Neuronal stem cell (in vitro differentiated cells): ENCODE data around the gene RGS6.

Experiments used
- DNase-seq: peaks from one replicate; pipeline ENCODE4 v3.0.0-alpha.2; 2013; ENCODE audit warnings: low spot score
- H2AFZ ChIP-seq: one replicate; pipeline ENCODE4 v1.6.1; 2013; ENCODE audit warnings: mild to moderate bottlenecking, low read length, inconsistent platforms
- H2AK5ac ChIP-seq: 2 replicates; pipeline ENCODE4 v1.6.1; 2013; ENCODE audit warnings: low read depth, mild to moderate bottlenecking, inconsistent platforms, low read length, moderate library complexity, mixed read lengths
- H2BK120ac ChIP-seq: 2 replicates; pipeline ENCODE4 v1.6.1; 2013; ENCODE audit warnings: low read depth, mild to moderate bottlenecking, inconsistent platforms, low read length, moderate library complexity, mixed read lengths
- H2BK12ac ChIP-seq: one replicate; pipeline ENCODE4 v1.6.1; 2013; ENCODE audit warnings: low read length, inconsistent platforms
- H2BK15ac ChIP-seq: 2 replicates; pipeline ENCODE4 v1.6.1; 2013; ENCODE audit warnings: mild to moderate bottlenecking, low read length, inconsistent platforms, mixed read lengths
- H2BK5ac ChIP-seq: one replicate; pipeline ENCODE4 v1.6.1; 2013; ENCODE audit warnings: inconsistent platforms, mild to moderate bottlenecking, low read length, moderate library complexity
- H3K14ac ChIP-seq: one replicate; pipeline ENCODE4 v1.6.1; 2013; ENCODE audit warnings: low read length, inconsistent platforms
- H3K18ac ChIP-seq: 2 replicates; pipeline ENCODE4 v1.6.1; 2013; ENCODE audit warnings: low read length, inconsistent platforms
- H3K23ac ChIP-seq: 2 replicates; pipeline ENCODE4 v1.6.1; 2013; ENCODE audit warnings: low read depth, mild to moderate bottlenecking, mixed read lengths, low read length, inconsistent platforms; ENCODE audit not compliant: poor library complexity
- H3K27ac ChIP-seq: replicated peaks from 3 replicates; pipeline ENCODE4 v1.5.1; 2013; ENCODE audit warnings: low read length, inconsistent platforms
- H3K27me3 ChIP-seq, 3 experiments: 2 replicates each; pipeline ENCODE4 v1.6.1; 2013; ENCODE audit warnings: low read length in 3 of 3, mild to moderate bottlenecking in 2 of 3, inconsistent platforms in 1 of 3, low read depth in 1 of 3, mixed read lengths in 1 of 3, moderate library complexity in 1 of 3; ENCODE audit not compliant: control insufficient read depth in 3 of 3, insufficient read depth in 3 of 3
- H3K36me3 ChIP-seq, 2 donors: replicated peaks in 1 of 2; 2 replicates each; pipeline ENCODE4 v1.6.1; 2013; ENCODE audit warnings: low read length in 2 of 2; ENCODE audit not compliant: control insufficient read depth in 2 of 2, insufficient read depth in 2 of 2
- H3K4ac ChIP-seq: 2 replicates; pipeline ENCODE4 v1.6.1; 2013; ENCODE audit warnings: inconsistent platforms, mild to moderate bottlenecking, low read length, moderate library complexity
- H3K4me1 ChIP-seq, 2 donors: 1 replicate in 1 of 2; 2 replicates in 1 of 2; pipeline ENCODE4 v1.6.1; 2013; ENCODE audit warnings: low read length in 2 of 2, low read depth in 1 of 2; ENCODE audit not compliant: control insufficient read depth in 2 of 2, insufficient read depth in 1 of 2
- H3K4me2 ChIP-seq: one replicate; pipeline ENCODE4 v1.6.1; 2013; ENCODE audit warnings: mild to moderate bottlenecking, low read length, inconsistent platforms; ENCODE audit not compliant: insufficient read depth, poor library complexity, severe bottlenecking
- H3K4me3 ChIP-seq, 2 donors: 2 replicates each; pipeline ENCODE4 v1.5.1; 2013; ENCODE audit warnings: low read length in 2 of 2, mild to moderate bottlenecking in 2 of 2, inconsistent platforms in 1 of 2, moderate library complexity in 1 of 2
- H3K79me1 ChIP-seq: one replicate; pipeline ENCODE4 v1.6.1; 2013; ENCODE audit warnings: low read depth, mild to moderate bottlenecking, inconsistent platforms, low read length, moderate library complexity
- H3K9ac ChIP-seq: one replicate; pipeline ENCODE4 v1.6.1; 2013; ENCODE audit warnings: mild to moderate bottlenecking, low read depth, low read length, inconsistent platforms; ENCODE audit not compliant: poor library complexity
- H3K9me3 ChIP-seq, 2 donors: replicated peaks in 1 of 2; 2 replicates each; pipeline versions ENCODE3 to v1.6.1; 2013; ENCODE audit warnings: low read length in 2 of 2, mild to moderate bottlenecking in 2 of 2, inconsistent platforms in 1 of 2, low read depth in 1 of 2, mixed read lengths in 1 of 2, moderate library complexity in 1 of 2; ENCODE audit not compliant: control insufficient read depth in 2 of 2, insufficient read depth in 1 of 2
- H4K8ac ChIP-seq: one replicate; pipeline ENCODE4 v1.6.1; 2013; ENCODE audit warnings: low read depth, mild to moderate bottlenecking, inconsistent platforms, low read length, moderate library complexity
- H4K91ac ChIP-seq: one replicate; pipeline ENCODE4 v1.6.1; 2013; ENCODE audit warnings: low read length, low read depth, mild to moderate bottlenecking, inconsistent platforms; ENCODE audit not compliant: poor library complexity
- WGBS, 2 donors: extraction: QIAGEN DNeasy Blood & Tissue Kit; methylation state at CpG; one replicate each; pipeline ENCODE4 v1.1.7; 2013; ENCODE audit warnings: missing lambda C conversion rate in 2 of 2, mixed read lengths in 1 of 2; ENCODE audit not compliant: insufficient read length in 2 of 2, insufficient replicate concordance in 1 of 2; ENCODE audit errors: extremely low coverage in 2 of 2; 5-methylcytosine and 5-hydroxymethylcytosine counted together

The RGS6 gene

GRCh38 chr14:71956920-71957563 is 24.8 kb downstream of the RGS6 start:
- no CpG with 5 or more reads among the region's 3 CpGs for WGBS, 2 donors
- Histone ChIP-seq H3K23ac (no peak overlapping the region), H3K14ac (no peak overlapping the region)

DNA sequence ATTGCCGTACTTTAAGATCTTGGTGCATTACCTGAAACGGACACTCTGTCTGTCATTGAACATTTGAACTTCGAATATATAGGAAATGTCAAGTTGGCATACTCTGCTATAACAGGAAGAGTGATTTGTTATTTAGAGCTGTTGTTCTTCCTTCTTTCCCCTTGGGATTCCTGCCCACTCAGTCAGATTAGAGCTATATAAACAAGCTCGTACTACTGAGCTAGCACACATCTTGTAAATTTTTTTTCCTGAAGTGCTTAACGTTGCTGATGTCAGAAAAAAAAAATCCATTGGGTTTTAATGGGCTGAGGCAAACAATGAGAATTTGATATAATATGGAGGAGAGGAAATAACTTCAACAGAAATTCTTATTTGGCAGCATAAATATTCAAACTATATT is 26.8 kb downstream of the RGS6 start:
- no peaks in the 10 kb centered on the region for H3K4me1 ChIP-seq
- H2BK15ac ChIP-seq: no peak overlapping the region
- no peak overlapping the region for H3K27ac ChIP-seq
- H3K14ac ChIP-seq: no peak overlapping the region
- H2BK5ac ChIP-seq: no peak overlapping the region
- no peaks in the 10 kb centered on the region for H3K9me3 ChIP-seq
- no peaks in the 10 kb centered on the region for H3K27me3 ChIP-seq
- no peaks in the 10 kb centered on the region for H3K79me1 ChIP-seq
- no peak overlapping the region for H2BK120ac ChIP-seq
- H3K9ac ChIP-seq: no peak overlapping the region
- no peaks in the 10 kb centered on the region for H3K36me3 ChIP-seq
- H3K4me3 ChIP-seq: no peak overlapping the region
- H3K18ac ChIP-seq: no peak overlapping the region
- H3K4ac ChIP-seq: no peak overlapping the region
- no peak overlapping the region for H4K91ac ChIP-seq
- no peak overlapping the region for H3K23ac ChIP-seq
- no CpG with 5 or more reads among the region's 5 CpGs for WGBS, 2 donors
- no peak overlapping the region for H2AK5ac ChIP-seq
- H3K4me2 ChIP-seq: no peak overlapping the region
- no peak overlapping the region for H2BK12ac ChIP-seq
- no peak for DNase-seq
- no peak overlapping the region for H4K8ac ChIP-seq
- H2AFZ ChIP-seq: no peak overlapping the region

More at GRCh38 chr14:71956920-71957563, 24.8 kb downstream of the RGS6 start:
- Histone ChIP-seq H2BK5ac (no peak overlapping the region), H2BK15ac (no peak overlapping the region), H4K91ac (no peak overlapping the region), H3K36me3 (no peaks in the 10 kb centered on the region), H2AFZ (no peak overlapping the region), H3K18ac (no peak overlapping the region), H2AK5ac (no peak overlapping the region), H3K27ac (no peak overlapping the region), H3K4me2 (no peak overlapping the region), H2BK12ac (no peak overlapping the region), H3K4ac (no peak overlapping the region), H3K27me3 (no peaks in the 10 kb centered on the region), H3K4me1 (no peaks in the 10 kb centered on the region), H3K4me3 (no peak overlapping the region), H3K9me3 (no peaks in the 10 kb centered on the region), H2BK120ac (no peak overlapping the region), H3K79me1 (no peaks in the 10 kb centered on the region), H3K9ac (no peak overlapping the region), H4K8ac (no peak overlapping the region)
- DNase-seq: no peak

DNA sequence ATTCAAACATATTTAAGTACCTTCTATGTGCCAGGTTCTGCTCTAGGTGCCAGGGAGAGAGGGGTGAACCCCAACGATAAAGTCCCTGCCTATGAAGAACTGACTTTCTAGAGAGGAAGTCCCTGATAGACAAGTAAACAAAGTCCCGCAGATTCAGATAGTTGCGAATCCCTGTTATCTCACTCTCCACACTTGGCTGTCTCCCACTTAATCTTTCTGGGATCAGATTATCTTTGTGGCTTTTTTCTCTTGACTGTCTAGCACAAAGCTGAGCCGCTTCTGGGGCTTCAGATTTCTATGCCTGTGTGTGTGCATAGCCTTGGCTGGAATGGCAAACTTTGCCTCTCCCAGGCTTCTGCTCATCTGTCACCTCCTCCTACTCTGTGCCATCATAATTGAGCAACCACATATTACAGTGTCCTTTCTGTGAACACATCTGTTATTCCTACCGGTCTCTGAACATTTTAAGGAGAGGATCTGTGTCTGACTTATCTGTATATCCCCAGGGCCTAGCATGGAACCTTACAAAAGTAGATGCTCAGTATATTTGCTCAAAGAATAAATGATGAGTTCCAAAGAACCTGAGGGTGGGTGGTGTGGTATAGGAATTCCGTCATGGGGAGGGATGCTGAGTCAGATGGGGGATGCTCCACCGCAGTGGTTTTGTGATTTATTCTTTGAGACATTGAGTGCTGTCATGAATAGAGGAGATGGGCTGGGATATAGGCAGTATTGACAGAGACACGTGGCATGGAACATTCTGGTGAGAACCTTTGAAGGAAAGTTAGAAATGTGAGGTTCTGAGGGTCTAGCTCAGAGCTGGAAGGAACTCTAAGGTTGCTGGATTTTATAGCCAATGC is 28.5 kb downstream of the RGS6 start:
- no peak overlapping the region for H4K8ac ChIP-seq
- no peaks in the 10 kb centered on the region for H3K4me1 ChIP-seq
- H3K79me1 ChIP-seq: no peaks in the 10 kb centered on the region
- H3K27ac ChIP-seq: no peak overlapping the region
- no peak overlapping the region for H3K23ac ChIP-seq
- H3K27me3 ChIP-seq: no peaks in the 10 kb centered on the region
- H2BK12ac ChIP-seq: no peak overlapping the region
- no peaks in the 10 kb centered on the region for H3K36me3 ChIP-seq
- no peak overlapping the region for H3K4me2 ChIP-seq
- no peak overlapping the region for H3K14ac ChIP-seq
- DNase-seq: no peak
- H2AFZ ChIP-seq: no peak overlapping the region
- WGBS, 2 donors: no CpG with 5 or more reads among the region's 8 CpGs
- no peak overlapping the region for H2BK5ac ChIP-seq
- H2AK5ac ChIP-seq: no peak overlapping the region
- no peak overlapping the region for H3K4me3 ChIP-seq
- H3K4ac ChIP-seq: no peak overlapping the region
- no peak overlapping the region for H2BK15ac ChIP-seq
- H3K18ac ChIP-seq: no peak overlapping the region
- no peak overlapping the region for H4K91ac ChIP-seq
- no peaks in the 10 kb centered on the region for H3K9me3 ChIP-seq
- no peak overlapping the region for H3K9ac ChIP-seq
- no peak overlapping the region for H2BK120ac ChIP-seq

GRCh38 chr14:71961972-71962371 is 29.7 kb downstream of the RGS6 start:
- Histone ChIP-seq H3K9ac (no peak overlapping the region), H2BK120ac (no peak overlapping the region), H3K4ac (no peak overlapping the region), H3K4me3 (no peak overlapping the region), H3K4me2 (no peak overlapping the region), H3K23ac (no peak overlapping the region), H4K8ac (no peak overlapping the region), H3K4me1 (no peaks in the 10 kb centered on the region), H3K18ac (no peak overlapping the region), H3K27ac (no peak overlapping the region), H4K91ac (no peak overlapping the region), H2BK12ac (no peak overlapping the region), H2AK5ac (no peak overlapping the region), H3K9me3 (no peaks in the 10 kb centered on the region), H2BK15ac (no peak overlapping the region), H3K36me3 (no peaks in the 10 kb centered on the region), H3K79me1 (no peaks in the 10 kb centered on the region), H3K27me3 (no peaks in the 10 kb centered on the region), H2BK5ac (no peak overlapping the region), H3K14ac (no peak overlapping the region), H2AFZ (no peak overlapping the region)
- DNase-seq: no peak
- WGBS, 2 donors: no CpG with 5 or more reads among the region's 4 CpGs
